Ureter (tissue), 1 donor: ENCODE results near the gene CEP112. TPM values are rescaled to one million over a fixed set of nuclear protein-coding genes. Genes with fewer than 3 reads are reported as not detected.
"Not testable (repeated sequence)": the region's sequence is repeated elsewhere in the genome, so short reads cannot be mapped to it uniquely, and the experiment has no call there.

Source experiments
- DNase-seq: peaks from one replicate; pipeline ENCODE4 v3.0.0-alpha.2; 2020; ENCODE audit warnings: low spot score
- total RNA-seq: library from RNA; stranded (reverse); gene quantifications from one replicate; pipeline ENCODE4 v1.2.4, GENCODE V29; 2023
- donor health status: DM: yes; HTN: yes; CAD: no.

CEP112 gene
- total RNA-seq, 1 donor from 2014 or later: 18.0 TPM

DNA sequence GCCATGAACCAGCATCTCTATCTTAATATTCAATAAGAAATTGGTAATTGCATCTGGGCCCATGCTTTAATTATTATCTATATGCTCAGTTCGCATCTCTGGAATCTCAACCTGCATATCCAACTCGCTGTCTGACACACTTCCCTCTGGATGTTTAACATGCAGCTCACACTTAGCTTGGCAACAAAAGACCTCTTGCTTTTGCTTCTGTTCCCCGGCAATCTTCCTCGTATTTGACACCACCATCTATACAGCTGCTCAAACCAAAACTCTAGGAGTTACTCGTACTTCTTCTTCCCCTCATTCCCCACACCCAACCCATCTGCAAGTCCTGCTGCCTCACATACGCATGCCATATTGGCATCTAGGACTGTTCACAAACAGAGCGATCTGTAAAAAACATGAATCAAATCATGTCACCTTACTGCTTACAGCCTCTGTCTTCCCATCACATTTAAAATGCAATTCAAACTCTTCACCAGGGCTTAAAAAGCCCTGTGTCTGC is 300.6 kb downstream of the CEP112 start:
- DNase-seq: no peak

DNA sequence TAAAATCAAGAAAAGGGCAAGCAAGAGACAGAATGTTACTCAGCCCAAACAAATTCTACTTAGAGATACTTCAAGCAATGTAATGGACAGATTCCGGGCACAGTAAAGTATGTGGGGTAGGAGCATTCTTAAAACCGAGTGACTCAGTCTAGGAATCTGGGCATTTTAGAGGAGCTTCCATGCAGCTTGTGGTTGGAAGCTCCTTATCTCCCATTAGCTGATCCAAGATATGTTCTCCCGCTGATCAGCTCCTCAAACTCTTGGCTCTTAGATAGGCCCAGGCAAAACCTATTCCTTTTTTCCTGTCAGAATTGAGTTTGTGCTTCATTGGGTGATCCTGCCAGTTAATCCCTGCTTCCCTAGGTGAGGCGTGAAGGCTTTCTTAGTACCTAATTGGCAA is 303.3 kb downstream of the CEP112 start:
- no peak for DNase-seq

DNA sequence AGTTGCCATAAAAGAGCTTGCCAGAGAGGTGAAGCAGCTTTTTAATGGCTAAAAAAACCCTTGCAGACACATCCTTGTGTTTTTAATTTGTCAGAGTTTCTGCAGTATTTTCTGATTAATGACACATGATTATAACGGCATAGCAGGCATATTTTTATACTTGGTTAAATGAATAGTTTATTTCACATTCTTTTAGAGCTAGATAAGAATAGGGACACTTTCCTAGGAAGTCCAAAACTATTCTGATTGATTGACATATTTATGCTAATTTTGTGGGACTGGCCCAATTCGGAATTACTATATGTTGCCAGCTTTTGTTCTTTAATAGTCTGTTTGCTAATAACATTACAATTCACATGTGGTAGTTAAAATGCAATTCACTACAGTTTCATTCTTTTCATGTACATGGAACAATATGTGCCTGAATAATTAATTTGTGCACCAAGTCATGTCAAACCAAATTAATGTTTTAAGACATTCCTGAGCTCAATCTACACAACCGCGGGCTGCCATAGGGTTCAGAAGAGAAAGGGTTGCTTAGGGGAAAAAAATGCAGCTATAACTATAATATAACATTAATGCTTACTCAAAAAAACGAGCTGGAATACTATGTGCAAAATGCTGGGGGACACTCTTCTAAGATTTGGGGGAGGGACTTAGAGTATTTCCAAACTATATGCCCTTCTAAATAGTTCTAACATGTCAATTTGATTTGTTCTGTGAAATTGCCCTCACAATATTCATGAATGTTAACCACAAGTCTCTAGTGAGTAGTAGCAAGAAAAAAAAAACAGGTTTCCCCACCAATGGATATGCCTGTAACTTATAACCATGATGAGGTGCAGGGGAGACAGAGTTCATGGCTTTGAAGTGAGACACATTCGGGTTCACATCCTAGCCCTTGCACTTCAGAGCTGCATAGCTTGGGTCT is 305.4 kb downstream of the CEP112 start:
- DNase-seq: no peak

DNA sequence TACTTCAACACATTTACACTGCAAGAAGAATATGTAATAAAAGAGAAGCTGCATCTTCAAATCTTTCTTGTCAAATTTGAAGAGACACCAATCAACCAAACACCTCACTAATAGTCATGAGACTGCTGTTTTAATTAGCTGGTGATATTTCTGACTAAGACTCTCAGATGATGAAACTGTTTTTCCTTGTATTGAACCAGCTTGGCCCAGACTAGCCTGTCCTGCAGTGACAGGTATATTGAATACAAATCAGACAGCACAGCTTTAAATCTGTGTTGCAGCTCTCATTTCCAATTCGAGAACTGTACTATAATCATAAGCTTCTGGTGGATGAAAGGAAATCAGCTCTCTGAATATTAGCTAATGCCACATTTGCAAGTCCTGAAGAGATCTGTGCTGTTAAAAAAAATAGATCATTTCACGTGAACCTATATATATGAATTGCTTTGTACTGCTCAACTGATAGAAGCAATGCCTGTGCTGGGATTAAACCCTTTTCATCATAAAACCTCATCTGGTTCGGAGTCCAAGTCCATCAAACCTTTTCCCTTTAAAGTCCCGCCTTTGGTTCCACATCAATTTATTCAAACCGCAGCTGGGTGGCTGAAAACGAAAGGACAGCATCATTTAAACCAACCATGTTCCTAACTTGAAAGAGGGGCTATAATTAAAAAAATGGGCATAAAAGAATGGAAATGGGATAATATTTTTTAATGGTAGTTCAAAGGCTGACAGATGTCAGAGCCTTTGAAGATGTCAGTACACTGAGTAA is 306.2 kb downstream of the CEP112 start:
- no peak for DNase-seq

DNA sequence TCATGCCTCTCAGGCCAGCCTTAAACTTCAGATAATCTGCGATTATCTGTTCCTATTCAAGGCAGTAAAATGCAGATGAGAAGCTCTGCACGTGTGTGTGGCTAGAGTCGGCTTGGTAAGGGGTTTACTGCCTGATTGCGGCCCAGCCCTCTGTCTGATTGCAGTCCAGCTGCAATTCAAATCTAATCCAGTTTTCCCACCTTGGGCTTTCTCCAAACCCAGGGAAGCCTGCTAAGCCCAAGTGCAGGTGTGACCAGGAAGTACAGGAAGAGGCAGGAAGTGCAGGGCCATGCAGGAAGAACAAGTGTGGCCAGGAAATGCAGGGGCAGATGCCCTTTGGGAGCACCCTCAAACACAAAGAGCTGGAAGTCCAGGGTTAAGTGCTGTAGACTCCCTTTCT is 314.9 kb downstream of the CEP112 start:
- no peak for DNase-seq

DNA sequence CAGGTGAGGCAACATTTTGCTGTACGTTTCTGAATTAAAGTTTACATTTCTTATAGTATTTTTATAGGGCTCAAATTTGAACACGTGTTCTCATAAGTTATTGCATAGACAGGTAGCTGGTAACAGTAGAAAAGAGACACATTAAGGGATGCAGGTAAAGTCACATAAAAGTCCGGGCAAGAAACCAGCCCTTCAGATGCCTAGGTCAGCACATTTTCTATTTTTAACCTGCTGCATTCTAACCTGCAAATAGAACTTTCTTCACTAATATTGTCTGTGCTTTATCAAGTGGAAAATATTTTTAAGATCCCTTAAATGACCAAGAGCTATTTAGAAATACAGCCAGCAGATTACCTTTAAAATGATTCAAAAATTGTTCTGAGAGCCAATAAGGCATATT is 323.1 kb downstream of the CEP112 start:
- no peak for DNase-seq

DNA sequence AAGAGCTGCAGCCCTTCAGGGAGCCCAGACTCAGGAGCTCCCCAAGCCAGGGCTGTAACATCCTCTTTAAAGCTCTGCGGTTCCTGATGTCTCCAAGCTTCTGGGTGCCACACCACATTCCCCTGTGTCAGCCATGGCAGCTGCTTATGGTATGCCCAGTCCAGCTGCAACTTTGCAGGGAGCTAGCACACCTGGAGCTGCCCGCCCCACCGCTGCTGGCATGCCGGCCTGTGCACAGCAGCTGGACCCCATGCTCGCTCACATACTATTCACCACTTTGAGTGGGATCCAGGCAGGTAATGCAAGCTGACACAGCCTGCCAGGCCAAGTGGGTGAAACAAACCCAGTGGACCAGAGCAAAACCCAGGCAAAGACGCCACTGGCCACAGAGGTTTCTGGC is 324.9 kb downstream of the CEP112 start:
- DNase-seq: no peak

DNA sequence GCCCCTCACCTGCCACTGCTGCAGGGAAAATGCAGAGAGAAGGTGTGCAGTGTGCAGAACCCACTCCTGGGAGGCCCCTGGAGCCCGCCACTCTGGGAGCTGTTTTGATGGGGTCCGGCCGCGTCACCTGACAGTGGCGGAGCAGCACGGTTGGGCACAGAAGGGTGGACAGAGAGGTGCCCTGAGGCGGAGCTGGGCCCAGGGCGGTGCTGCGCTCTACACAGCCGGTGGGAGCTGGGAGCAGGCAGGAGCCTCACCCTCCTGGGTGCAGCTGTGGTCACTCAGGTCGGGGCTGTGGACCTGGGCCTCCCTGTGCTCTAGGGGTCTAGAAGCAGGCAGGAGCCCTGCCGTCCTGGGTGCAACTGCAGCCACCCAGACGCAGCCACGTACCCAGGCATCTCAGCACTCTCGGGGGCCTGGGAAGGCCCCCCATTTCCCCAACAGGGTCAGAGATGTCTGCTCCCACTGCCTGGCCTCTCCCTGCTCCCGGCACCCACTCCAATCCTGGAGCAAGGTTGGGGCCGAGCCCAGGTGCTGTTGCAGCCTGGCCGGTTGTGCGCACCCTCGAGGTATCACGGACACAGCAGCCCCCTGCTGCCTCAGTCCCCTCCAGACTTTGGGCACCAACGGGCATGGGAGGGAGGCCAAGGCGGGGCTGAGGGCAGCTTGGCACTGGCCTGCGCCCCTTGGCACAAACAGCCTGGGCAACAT is 326.1 kb downstream of the CEP112 start:
- no peak for DNase-seq

DNA sequence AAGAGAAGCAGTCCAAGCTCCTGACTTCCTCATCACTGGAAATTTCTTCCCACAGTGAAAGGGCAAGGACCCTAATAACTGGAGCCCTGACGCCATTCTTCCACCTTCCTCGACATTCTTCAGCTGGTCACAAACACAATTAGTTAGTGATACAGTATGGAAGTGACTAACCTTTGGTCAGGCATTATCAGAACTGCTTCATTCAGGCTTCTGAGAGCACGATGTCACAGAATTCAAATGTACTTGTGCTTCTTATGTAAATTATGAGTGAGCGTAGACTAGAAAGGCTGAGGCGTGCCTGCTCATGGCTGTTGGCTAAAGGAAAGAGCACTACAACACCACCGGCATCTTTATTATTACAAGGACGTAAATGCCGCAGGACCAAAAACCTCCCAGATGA is 327.5 kb downstream of the CEP112 start:
- DNase-seq: no peak

DNA sequence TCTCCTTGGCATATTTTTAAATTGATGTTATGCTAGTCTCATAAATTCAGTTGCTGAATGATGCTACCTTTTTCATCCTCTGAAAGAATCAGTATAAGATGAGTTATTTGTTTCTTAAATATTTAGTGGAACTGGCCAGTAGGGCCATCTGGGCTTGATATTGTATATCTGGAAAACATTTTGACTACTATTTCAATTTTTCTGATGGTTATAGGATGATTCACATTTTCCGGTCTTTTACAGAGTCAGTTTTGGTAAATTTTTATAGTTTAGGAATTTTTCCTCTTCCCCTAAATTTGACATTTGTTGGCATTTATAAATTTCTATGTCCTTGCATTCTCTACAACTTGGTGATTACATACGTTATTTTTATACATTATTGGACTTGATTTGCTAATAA is 334.2 kb downstream of the CEP112 start:
- no peak for DNase-seq

DNA sequence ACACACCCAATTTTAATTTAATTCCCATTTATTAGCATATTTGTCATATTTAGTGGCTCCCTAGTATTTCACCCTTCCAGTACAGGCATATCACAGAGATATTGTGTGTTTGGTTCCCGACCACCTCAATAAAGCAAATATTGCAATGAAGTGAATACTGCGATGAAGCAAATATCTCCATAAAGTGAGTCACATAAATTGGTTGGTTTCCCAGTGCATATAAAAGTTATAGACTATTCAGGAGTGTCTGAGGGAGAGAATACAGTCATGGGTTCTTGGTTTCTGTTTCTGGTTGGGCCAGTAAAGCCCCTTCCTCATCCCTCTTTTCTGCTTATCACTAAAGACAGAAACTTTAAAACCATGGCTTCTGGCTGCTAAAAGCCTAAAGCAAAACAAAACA is 335.1 kb downstream of the CEP112 start:
- DNase-seq: no peak

DNA sequence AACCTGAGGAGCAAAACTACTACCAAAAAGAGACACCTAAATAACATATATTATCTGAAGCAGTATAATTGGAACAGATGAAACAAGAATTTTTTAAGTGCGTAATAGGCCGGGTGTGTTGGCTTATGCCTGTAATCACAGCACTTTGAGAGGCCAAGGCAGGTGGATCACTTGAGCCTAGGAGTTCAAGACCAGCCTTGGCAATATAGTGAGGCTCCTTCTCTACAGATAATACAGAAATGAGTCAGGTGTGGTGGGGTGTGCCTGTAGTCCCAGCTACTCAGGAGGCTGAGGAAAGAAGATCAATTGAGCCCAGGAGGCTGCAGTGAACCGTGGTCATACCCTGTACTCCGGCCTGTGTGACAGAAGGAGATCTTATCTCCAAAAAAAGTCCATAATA is 336.3 kb downstream of the CEP112 start:
- DNase-seq: no peak

DNA sequence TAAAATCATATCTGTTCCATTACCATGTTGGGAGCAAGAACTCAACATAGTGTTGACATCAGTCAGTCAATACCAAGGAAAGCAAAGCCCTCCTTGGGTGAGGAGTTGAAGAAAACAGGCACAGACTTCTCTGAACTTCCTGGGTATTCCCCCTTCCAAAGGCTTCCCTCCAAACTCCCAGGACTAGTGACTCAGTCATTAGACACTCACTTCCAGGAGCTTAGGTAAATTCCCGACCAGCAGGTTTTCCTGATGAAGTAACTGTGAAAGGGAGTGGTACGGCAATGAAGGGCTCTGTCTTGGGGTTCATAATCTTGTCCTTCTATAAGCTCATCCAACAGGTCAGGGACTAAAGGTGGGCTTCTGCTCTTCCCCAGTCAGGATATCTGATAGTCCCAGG is 336.7 kb downstream of the CEP112 start:
- no peak for DNase-seq

DNA sequence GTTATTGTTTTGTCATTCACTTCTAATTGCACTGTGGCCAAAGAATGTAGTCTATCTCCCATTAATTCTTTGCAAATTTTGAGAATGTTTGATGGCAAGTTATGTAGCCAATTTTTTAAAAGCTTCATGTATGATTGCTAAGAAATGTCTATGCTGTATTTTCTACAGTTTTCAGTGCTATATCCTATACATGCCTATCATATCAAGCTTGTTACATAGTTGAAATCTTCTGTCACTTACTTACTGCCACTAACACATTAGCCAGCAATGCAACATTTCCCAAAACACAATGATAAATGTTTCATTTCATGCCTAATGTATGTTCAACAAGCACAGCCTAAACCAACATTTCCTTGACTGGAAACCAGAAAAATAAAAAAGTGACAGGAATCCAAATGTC is 338.1 kb downstream of the CEP112 start:
- no peak for DNase-seq

DNA sequence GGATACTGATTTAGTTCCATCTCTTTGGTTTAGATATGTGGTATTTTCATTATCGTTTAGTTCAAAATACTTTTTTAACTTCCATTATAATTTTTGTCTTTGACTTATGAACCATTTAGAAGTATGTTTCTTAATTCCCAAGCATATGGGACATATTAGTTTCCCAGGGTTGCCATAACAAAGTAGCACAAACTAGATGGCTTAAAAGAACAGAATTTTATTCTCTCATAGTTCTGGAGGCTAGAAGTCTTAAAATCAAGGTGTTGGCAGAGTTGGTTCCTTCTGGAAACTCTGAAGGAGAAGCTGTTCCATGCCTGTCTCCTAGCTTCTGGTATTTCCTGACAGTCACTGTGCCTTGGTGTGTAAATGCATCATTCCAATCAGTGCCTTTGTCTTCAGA is 339.0 kb downstream of the CEP112 start:
- DNase-seq: no peak

DNA sequence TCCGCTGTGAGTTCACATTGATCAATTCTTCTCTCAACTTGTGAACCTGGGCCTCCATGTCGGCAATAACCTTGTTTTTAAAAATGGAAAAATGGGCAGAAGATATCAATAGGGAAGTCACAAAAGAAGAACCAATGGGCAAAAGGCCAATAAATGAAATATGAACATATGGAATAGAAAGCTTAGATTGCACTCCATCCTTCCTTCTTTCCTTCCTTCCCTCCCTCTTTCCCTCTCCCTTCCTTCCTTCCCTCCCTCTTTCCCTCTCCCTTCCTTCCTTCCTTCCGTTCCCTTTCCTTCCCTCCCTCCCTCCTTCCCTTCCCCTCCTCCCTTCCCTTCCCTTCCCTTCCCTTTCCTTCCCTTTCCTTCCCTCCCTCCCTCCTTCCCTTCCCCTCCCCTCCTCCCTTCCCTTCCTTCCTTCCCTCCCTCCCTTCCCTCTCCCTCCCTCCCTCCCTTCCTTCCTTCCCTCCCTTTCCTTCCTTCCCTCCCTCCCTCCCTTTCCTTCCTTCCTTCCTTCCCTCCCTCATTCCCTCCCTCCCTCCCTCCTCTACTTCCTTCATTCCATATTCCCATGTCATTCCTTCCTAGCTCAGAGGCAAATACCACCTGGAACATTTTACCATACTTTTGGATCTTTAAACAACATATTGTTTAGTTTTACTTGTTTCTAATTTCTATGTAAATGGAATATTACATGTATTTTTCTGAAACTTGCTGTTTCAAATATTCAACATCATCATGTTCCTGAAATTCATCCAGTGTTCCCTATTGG is 339.8 kb downstream of the CEP112 start:
- DNase-seq: no peak

DNA sequence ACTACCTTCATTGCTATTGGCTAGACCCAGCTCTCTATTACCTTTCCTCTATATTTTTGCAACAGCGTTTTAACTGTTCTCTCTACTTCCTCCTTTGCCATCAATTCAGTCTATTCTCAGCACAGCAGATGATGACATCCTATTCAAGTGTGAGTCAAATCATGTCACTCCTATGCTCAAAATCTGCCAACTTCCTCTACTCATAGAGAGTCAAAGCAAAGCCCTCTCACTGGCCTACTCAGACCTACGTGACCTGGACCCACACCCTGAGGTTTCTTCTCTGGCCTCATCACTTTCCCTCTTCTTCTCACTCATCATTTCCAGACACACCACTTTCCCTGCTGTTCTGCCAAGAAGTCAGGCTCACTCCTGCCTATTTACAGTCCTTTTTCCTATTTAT is 341.4 kb downstream of the CEP112 start:
- no peak for DNase-seq

DNA sequence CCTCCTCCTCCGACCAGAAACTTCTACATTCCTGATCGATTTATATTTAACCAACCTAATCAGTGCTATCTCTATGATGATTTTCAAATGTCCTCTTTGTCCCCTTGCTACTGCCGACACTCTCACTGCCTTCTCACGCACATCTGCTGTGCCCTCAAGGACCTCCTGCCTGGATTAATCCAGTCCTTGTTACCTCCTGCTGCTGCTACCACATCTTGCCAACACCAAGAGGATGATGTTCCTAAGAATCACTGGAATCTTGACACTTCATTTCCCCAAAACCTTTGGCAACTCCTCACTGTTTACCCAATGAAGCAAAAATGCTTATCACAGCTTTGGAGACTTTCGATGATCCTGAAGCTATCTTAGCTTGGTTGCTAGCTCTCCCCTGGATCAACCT is 343.2 kb downstream of the CEP112 start:
- no peak for DNase-seq

DNA sequence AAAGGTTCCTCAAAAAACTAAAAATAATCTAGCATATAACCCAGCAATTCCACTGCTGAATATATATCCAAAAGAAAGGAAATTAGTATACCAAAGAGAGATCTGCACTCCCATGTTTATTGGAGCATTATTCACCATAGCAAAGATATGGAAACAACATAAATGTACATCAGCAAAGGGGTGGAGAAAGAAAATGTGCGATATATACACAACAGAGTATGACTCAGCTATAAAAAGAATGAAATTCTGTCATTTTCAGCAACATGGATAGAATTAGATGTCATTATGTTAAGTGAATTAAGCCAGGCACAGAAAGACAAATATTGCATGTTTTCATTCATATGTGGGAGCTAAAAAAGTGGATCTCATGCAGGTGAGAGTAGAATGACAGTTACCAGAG is 350.8 kb downstream of the CEP112 start:
- no peak for DNase-seq

DNA sequence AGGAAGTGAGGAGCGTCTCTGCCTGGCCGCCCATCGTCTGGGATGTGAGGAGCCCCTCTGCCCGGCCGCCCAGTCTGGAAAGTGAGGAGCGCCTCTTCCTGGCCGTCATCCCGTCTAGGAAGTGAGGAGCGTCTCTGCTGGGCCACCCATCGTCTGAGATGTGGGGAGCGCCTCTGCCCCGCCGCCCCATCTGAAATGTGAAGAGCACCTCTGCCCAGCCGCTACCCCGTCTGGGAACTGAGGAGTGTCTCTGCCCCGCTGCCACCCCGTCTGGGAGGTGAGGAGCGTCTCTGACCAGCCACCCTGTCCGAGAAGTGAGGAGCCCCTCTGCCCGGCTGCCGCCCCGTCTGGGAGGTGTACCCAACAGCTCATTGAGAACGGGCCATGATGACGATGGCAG is 354.7 kb downstream of the CEP112 start:
- DNase-seq: not testable (repeated sequence)

DNA sequence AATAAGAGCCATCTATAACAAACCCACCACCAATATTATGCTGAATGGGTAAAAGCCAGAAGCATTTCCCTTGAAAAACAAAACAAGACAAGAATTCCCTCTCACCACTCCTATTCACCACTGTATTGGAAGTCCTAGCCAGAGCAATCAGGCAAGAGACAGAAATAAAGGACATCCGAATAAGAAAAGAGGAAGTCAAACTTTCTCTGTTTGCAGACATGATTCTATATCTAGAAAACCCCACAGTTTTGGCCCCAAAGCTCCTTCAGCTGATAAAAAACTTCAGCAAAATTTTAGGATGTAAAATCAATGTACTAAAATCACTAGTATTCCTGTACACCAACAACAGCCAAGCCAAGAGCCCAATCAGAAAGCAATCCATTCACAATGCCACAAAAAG is 358.7 kb downstream of the CEP112 start:
- no peak for DNase-seq

DNA sequence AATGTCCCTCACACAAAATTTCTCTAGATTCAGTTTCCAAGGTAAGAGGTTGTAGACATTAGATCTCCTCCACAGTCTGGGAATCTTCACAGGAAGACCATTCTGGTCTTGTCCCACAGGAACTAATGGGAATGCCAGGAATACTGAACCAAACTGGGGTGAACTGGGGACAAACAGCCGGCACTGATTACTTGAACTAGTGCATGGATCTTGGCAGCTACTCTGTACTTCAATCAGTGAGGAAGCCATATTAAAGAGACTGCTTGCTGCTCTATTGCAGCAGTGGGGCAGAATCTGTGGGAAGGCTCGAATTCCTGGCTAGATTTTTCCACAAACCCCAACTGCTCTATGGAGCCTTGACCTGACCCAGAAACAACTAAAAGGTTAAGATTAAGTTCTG is 361.6 kb downstream of the CEP112 start:
- DNase-seq: no peak
